ENCODE results near the gene SERPINA5.

Gene SERPINA5

GRCh38 chr14:94641632-94641955, 60.4 kb downstream of the SERPINA5 start:
- no peak for DNase-seq (ENCODE audit: insufficient read length, low spot score)
- no peak for FAIRE-seq

All from HTR-8/SVneo (cell line).